NK-92 (cell line): ENCODE measurements around the gene C17orf100.
A peak's percentile ranks its signal among the peaks of the same experiment; 100 is the strongest.
"Not testable (repeated sequence)": the region's sequence is repeated elsewhere in the genome, so short reads cannot be mapped to it uniquely, and the experiment has no call there.

Experiments
- DNase-seq: peaks from one replicate; lab custom pipeline; 2025; ENCODE audit not compliant: unreplicated experiment; lab: John Stamatoyannopoulos, UW

Gene C17orf100

GRCh38 chr17:6640536-6641246 is 10.9 kb upstream of the C17orf100 start, which contains the start of the genes KIAA0753 and TXNDC17:
KIAA0753 (minus strand) TSS chr17:6640711; CDS start chr17:6635103, 5,608 bp downstream.
TXNDC17 (plus strand) TSS chr17:6641060; CDS start chr17:6641083, 23 bp downstream.
- DNase-seq, result peak; percentile 8

DNA sequence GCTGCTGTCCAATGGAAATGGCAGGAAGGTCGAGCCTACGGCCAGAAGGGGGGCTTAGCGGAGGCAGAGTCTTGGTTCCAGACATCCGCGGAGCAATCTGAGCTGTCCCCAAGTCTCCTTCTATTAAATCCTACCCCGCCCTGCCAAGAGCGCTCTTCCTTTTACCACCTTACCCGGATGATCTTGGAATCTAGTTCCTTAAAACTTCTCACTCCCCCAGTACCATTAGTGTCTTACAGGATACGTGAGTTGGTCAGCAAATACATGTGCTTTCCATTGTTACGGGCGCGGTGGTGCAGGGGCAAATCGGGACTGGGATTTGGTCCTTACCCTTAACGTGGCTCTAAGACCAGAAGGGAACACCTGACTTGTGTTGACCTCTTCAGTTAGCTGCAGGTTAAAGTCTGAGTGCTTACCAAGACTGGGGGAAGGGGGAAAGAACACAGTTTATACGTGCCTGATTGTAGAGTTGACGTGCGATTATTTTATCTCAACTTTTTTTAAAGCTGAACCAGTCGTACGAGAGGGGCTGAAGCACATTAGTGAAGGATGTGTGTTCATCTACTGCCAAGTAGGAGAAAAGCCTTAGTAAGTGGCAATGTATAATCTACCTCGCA is 10.2 kb upstream of the C17orf100 start:
- no peak for DNase-seq

GRCh38 chr17:6642592-6642991 is 9.0 kb upstream of the C17orf100 start:
- DNase-seq, result no peak

- DNase-seq, result no peak
Measured at GRCh38 chr17:6643451-6644125, 8.0 kb upstream of the C17orf100 start.

DNA sequence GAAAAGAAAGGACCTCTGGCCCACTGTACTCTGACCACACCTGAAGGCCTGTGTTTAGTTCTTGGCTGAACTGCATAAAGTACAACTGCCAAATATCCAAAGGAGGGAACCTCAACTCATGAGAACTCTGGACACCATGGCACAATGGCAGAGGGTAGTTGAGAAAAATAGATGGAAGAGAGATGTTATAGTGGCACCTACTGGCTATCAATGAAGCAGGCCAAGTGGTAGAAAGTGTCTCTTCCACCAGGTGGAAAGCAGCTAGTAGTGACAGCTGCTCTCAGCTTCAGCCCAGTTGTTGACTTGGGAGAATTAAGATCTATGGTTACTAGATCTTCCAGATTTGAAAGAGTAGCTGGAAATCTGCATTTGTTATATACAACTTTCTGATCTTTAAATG is 3.4 kb upstream of the C17orf100 start:
- no peak for DNase-seq

- no peak for DNase-seq
Measured at GRCh38 chr17:6651919-6652452, 424 bp downstream of the C17orf100 start.

DNA sequence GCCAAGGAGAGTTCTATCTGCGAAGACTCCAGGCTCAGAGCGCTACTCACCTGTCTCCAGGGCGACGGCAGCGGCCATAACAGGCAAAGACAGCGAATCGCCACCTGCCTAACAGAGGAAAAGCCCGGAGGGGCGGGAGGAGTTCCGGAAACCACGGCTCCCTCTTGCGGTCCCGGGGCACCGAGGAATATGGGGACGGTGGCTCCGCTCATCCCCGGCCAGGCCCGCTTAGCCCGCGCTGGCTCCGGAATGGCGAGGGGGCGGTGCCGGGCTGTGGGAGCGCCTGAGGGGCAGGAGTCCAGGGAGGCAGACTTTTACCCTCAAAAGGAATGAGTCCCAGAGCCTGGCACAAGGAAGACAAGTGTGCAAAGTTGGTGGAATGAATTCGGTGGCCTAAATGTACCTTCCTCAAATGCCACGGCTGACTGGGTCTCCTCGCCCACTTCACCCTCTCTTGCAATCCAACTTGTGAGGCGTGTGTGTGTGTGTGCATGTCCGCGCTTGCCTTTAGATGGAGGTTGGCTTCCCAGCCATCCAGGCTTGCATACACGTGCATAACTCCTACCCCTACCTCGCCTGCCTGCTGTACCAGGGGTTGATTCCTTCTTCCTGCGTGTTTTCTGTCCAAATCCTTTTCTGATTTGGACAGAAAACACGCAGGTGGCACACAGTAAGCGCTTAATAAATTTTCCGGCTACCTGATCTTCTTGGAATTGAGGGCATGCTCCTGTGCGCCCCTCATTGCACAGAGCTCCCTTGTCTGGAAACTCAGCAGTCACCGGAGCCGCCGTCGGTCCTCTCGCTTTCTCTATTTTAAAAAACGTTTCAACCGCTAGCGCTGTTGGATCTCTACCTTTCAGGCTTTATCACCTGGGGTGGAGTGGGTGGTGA is 3.5 kb downstream of the C17orf100 start:
- no peak for DNase-seq

GRCh38 chr17:6655732-6656361 is 4.3 kb downstream of the C17orf100 start:
- DNase-seq, result not testable (repeated sequence)

DNA sequence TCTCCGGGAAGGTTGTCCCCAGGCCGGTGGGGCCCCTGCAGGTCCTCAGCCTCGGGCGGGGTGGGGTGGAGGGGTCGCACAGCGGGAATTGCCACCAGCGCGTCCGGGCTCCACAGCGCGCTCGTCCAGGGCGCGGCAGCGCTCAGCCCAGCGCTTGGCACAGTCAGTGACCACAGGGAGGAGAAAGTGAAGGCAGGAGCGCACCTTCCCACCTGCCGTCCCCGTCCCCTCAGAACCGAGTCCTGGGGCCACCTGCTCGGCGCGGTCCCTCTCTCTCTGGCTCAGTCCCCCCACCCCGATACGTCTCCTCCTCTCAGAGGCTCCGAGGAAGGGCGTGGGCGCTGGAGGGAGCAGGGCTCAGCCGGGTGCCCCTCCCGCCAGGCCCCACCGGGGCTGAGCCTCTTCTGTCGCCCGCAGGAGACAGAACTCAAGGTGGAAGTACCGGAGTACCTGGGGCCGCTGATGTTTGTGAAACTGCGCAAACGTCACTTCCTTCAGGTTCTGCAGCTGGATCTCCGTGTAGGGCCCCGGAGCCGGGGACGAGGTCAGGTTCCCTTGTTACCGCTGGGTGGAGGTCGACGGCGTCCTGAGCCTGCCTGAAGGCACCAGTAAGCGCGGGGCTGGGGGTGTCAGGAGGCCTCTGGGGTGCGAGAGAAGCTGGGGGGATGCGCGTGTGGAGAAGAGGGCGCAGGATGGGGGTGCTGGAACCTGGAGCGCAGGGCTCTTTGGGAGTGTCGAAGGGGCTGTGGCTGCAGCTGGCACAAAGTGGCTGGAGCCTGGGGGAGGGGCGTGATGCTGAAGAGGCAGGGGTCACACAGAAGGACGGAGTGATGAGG is 5.5 kb downstream of the C17orf100 start:
- DNase-seq, result not testable (repeated sequence)

GRCh38 chr17:6657633-6658287 is 6.2 kb downstream of the C17orf100 start:
- DNase-seq, result no peak

DNA sequence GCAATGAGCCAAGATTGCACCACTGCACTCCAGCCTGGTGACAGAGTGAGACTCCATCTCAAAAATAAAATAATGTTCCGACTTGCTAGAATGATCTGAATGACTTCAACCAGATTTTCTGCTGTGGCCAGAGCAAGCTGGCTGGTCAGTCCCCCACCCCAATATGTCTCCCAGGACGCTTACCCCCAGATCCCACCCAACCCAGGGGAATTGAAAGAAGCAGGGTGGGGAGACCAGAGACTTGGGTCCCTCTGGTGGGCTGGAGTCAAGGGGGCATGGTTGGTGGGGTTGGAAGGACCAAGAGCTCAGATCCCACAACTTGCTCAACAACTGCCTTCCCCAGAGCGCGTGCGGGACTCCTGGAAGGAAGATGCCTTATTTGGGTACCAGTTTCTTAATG is 6.8 kb downstream of the C17orf100 start:
- DNase-seq, result not testable (repeated sequence)

GRCh38 chr17:6660101-6660500 is 8.5 kb downstream of the C17orf100 start:
- no peak for DNase-seq

DNA sequence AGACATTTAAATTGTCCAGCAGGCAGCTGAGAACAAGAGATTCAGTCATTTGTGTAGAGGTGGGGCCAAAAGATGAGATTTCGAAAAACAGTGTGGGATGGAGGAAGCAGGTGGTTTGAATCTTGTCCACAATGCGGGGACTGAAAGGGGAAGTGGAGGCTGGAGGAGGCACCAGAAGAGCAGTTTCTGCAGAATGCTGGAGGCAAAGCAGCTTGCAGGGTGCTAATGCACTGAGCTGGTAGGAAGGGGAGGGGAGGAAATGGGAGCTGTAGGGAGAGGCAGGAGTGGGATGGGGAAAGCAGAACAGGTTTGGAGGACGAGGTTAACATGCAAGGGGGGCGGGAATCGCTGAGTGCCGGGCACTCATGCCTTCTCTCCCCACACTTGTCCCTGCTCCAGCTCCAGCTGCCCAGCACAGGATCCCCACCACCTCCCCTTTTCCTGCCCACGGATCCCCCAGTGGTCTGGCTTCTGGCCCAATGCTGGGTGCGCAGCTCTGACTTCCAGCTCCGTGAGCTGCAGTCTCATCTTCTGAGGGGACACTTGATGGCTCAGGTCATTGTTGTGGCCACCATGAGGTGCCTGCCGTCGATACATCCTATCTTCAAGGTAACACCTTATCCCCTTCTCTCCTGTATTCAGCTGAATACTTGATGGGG is 9.4 kb downstream of the C17orf100 start:
- no peak for DNase-seq

DNA sequence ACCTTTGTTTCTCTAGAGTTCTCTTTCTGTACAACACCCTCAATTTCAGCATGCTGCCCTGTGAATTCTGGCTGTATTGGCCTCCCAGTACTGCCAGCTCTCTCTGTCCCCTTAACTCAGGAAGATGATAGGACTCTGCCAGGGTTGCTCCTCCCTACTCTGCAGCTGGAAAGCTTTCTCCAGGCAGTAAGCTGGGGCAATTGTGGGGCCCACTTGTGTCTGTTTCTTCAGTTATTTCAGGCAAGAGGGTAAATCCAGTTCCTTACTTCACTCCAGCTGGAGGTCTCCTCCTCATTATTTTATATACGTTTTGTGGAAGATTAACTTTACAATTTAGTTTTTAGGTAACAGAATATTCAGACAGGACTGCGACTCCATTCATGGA is 9.9 kb downstream of the C17orf100 start:
- DNase-seq, result no peak

DNA sequence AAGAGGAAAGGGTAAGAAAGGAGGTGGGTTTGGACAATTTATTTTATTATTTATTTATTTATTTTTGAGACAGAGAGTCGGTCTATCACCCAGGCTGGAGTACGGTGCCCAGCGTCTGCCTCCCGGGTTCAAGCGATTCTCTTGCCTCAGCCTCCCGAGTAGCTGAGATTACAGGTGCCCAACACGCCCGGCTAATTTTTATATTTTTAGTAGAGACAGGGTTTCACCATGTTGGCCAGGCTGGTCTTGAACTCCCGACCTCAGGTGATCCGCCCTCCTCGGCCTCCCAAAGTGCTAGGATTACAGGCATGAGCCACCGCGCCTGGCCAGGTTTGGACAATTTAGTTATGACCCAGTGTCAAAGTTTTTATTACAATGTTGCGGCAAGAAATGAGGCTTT is 11.6 kb downstream of the C17orf100 start:
- not testable (repeated sequence) for DNase-seq

DNA sequence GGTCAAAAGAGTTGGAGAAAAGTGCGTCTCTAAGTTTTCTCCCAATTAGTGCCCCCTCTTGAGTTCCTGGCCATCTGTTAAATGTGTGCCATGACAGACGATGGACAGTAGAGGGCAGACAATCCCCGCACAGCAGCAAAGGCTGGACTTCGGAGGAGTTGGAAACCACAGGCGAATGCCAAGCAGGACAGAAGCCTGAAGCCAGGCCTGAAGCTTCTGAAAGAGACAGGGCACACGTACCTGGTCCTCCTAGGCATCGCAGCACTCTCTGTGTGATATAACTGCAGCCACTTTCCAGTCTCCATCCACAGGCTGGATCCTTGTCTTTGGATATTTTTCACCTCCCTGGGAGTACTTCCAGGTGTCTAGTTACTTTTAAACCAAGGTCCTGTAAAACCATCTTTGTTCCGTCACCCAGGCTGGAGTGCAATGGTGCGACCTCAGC is 14.5 kb downstream of the C17orf100 start:
- DNase-seq, result no peak

DNA sequence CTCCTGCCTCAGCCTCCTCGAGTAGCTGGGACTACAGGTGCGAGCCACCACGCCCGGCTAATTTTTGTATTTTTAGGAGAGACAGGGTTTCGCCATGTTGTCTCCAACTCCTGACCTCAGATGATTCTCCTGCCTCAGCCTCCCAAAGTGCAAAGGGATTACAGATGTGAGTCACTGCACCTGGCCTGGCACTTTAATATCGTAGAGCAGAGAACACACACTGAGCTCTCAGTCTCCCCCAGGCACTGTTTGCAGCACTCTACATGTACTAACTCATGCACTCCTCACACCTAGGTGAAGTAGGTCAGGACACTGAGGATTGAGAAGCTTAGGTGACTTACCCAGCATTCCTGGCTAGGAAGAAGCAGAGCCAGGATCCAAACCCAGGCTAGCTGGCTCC is 15.0 kb downstream of the C17orf100 start:
- no peak for DNase-seq

DNA sequence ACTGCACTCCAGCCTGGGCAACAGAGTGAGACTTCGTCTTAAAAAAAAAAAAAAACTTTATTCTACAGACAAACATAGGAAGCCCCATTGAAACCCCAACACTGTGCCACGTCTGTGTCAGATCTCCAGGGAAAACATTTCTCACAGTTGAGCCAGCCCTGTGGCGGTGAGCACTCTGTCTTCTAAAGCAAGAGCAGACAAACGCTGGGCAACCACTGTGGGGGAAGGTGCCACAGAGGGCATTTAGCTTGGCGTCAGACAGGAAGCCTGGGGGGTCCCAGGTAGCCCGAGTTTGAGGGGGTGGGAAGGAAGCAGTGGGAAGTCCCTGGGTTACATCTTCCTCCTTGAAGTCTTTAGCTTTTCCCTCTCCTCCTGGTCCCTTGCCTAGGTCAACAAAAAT is 16.0 kb downstream of the C17orf100 start:
- no peak for DNase-seq
